ENCODE measurements around the gene GUCY1A2.

The GUCY1A2 gene

GRCh38 chr11:107017433-107018218 is 650 bp downstream of the GUCY1A2 start:
- DNase-seq (ENCODE audit: low read depth): no peak
- TF ChIP-seq CTCF (IDR thresholded peaks at IDR 0.05; ENCODE audit: control insufficient read depth, extremely low read depth, insufficient read depth): peak; percentile 45
- H3K4me3 ChIP-seq (ENCODE audit: low read depth, low read length): peak overlapping the region; percentile 34

GRCh38 chr11:107017104-107017432 is 1.2 kb downstream of the GUCY1A2 start:
- H3K4me3 ChIP-seq (ENCODE audit: low read depth, low read length): no peak overlapping the region
- no peak for DNase-seq (ENCODE audit: low read depth)
- no peak for TF ChIP-seq CTCF (IDR thresholded peaks at IDR 0.05; ENCODE audit: control insufficient read depth, extremely low read depth, insufficient read depth)

GRCh38 chr11:107014871-107015270 is 3.4 kb downstream of the GUCY1A2 start:
- TF ChIP-seq CTCF (IDR thresholded peaks at IDR 0.05; ENCODE audit: control insufficient read depth, extremely low read depth, insufficient read depth): no peak
- DNase-seq (ENCODE audit: low read depth): no peak
- H3K4me3 ChIP-seq (ENCODE audit: low read depth, low read length): no peak overlapping the region

GRCh38 chr11:107011977-107012376 is 6.3 kb downstream of the GUCY1A2 start:
- TF ChIP-seq CTCF (IDR thresholded peaks at IDR 0.05; ENCODE audit: control insufficient read depth, extremely low read depth, insufficient read depth): no peak
- no peak for DNase-seq (ENCODE audit: low read depth)
- H3K4me3 ChIP-seq (ENCODE audit: low read depth, low read length): no peak overlapping the region

GRCh38 chr11:107009190-107009589 is 9.1 kb downstream of the GUCY1A2 start:
- no peak overlapping the region for H3K4me3 ChIP-seq (ENCODE audit: low read depth, low read length)
- TF ChIP-seq CTCF (IDR thresholded peaks at IDR 0.05; ENCODE audit: control insufficient read depth, extremely low read depth, insufficient read depth): peak; percentile 36
- DNase-seq (ENCODE audit: low read depth): no peak

GRCh38 chr11:107006076-107006833 is 12.0 kb downstream of the GUCY1A2 start:
- H3K4me3 ChIP-seq (ENCODE audit: low read depth, low read length): no peak overlapping the region
- no peak for TF ChIP-seq CTCF (IDR thresholded peaks at IDR 0.05; ENCODE audit: control insufficient read depth, extremely low read depth, insufficient read depth)
- peak; percentile 44 for DNase-seq (ENCODE audit: low read depth)

All from LNCaP clone FGC (cell line).